ENCODE results near the gene SPATC1L.
"Not testable (repeated sequence)": the region's sequence is repeated elsewhere in the genome, so short reads cannot be mapped to it uniquely, and the experiment has no call there.

SPATC1L gene

GRCh38 chr21:46142582-46143473 lies 41.4 kb downstream of the SPATC1L start:
- TF ChIP-seq CTCF (IDR thresholded peaks at IDR 0.05; ENCODE audit: insufficient read depth, low read depth, low read length, missing control alignments): no peak
- no peak overlapping the region for H3K4me3 ChIP-seq (ENCODE audit: low read length)
- DNase-seq (ENCODE audit: low read depth): no peak

- no peak overlapping the region for H3K4me3 ChIP-seq (ENCODE audit: low read length)
- no peak for DNase-seq (ENCODE audit: low read depth)
- no peak for TF ChIP-seq CTCF (IDR thresholded peaks at IDR 0.05; ENCODE audit: insufficient read depth, low read depth, low read length, missing control alignments)
Measured at GRCh38 chr21:46141767-46142581, 42.3 kb downstream of the SPATC1L start.

GRCh38 chr21:46140352-46141003 lies 43.8 kb downstream of the SPATC1L start:
- peak; percentile 5 for DNase-seq (ENCODE audit: low read depth)
- not testable (repeated sequence) for H3K4me3 ChIP-seq (ENCODE audit: low read length)

GRCh38 chr21:46139686-46140085 lies 44.6 kb downstream of the SPATC1L start:
- no peak for TF ChIP-seq CTCF (IDR thresholded peaks at IDR 0.05; ENCODE audit: insufficient read depth, low read depth, low read length, missing control alignments)
- no peak overlapping the region for H3K4me3 ChIP-seq (ENCODE audit: low read length)
- no peak for DNase-seq (ENCODE audit: low read depth)

GRCh38 chr21:46138383-46138970 lies 45.8 kb downstream of the SPATC1L start:
- no peak overlapping the region for H3K4me3 ChIP-seq (ENCODE audit: low read length)
- DNase-seq (ENCODE audit: low read depth): no peak
- no peak for TF ChIP-seq CTCF (IDR thresholded peaks at IDR 0.05; ENCODE audit: insufficient read depth, low read depth, low read length, missing control alignments)

GRCh38 chr21:46137908-46138307 lies 46.4 kb downstream of the SPATC1L start:
- no peak for DNase-seq (ENCODE audit: low read depth)
- no peak for TF ChIP-seq CTCF (IDR thresholded peaks at IDR 0.05; ENCODE audit: insufficient read depth, low read depth, low read length, missing control alignments)
- H3K4me3 ChIP-seq (ENCODE audit: low read length): no peak overlapping the region

Data from epithelial cell of esophagus (primary cell).